Colonic mucosa (tissue), 4 donors: ENCODE data around the gene CFAP46. TPM values are rescaled to one million over a fixed set of nuclear protein-coding genes. Genes with fewer than 3 reads are reported as not detected.
A peak's percentile ranks its signal among the peaks of the same experiment; 100 is the strongest.

Experiments used
- DNase-seq: peaks from one replicate; pipeline ENCODE4 v3.0.0-alpha.2; 2020
- H3K27ac ChIP-seq: fragments of 200-600 bp; one replicate; pipeline ENCODE4 v1.8.0; 2021
- H3K27me3 ChIP-seq: fragments of 200-600 bp; one replicate; pipeline ENCODE4 v1.8.0; 2021
- H3K36me3 ChIP-seq: fragments of 200-600 bp; one replicate; pipeline ENCODE4 v1.8.0; 2021
- H3K4me1 ChIP-seq: fragments of 200-600 bp; one replicate; pipeline ENCODE4 v1.8.0; 2021; ENCODE audit warnings: mild to moderate bottlenecking
- H3K4me3 ChIP-seq: fragments of 200-600 bp; one replicate; pipeline ENCODE4 v1.8.0; 2021
- H3K9ac ChIP-seq, 2 donors: one replicate each; pipeline ENCODE4 v1.7.0; 2013; ENCODE audit warnings: control low read depth in 2 of 2, low read depth in 2 of 2, low read length in 2 of 2
- H3K9me3 ChIP-seq: fragments of 200-600 bp; one replicate; pipeline ENCODE4 v1.8.0; 2021
- intact Hi-C: fragments of 100-400 bp; cut with DNase I; formaldehyde crosslinking; loops from one replicate; pipeline ENCODE4 v1.14.1; 2022
- total RNA-seq, 2 donors: library from RNA; stranded (reverse); fragmentation: NEBNext Ultra II Directional in 1 of 2; extraction: Animal tissue kit (Norgen Biotek cat#: 25700) in 1 of 2; gene quantifications; one replicate each; pipeline ENCODE4 v1.2.1, GENCODE V29; 2021
- TF ChIP-seq, protein P1 (sequence below): fragments of 200-600 bp; IDR thresholded peaks from one replicate; pipeline ENCODE4 v1.8.0; 2022; ENCODE audit warnings: antibody characterized with exemption, mild to moderate bottlenecking
- donor health status: healthy.
- donor health status: DM: no; HTN: no; CAD: no.
- donor health status: DM: no; HTN: no; CAD: no.

Gene CFAP46
- total RNA-seq, 2 donors from 2014 or later: 0.13 TPM; not detected in 1

DNA sequence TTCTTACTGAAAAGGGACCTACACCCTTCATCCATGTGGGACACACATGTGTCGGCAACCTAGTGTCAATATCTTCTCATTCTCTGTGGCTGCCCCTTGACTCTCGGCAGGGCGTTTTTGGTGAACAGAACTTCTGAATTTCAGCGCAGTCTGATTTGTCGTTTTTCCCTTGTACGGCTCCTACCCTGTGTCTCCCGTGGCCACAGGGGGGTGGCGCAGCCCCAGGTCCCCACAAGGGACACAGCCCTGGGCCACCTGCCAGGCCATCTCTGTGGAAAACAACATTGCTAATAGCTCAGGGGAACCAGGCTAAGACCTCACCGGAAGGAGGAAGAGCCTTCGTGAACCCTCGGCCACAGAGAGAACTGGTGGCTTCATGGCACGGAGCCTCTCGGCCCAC is 103.3 kb downstream of the CFAP46 start:
- no peaks in the 10 kb centered on the region for H3K36me3 ChIP-seq
- H3K27ac ChIP-seq: no peak overlapping the region
- no peak overlapping the region for H3K9ac ChIP-seq
- DNase-seq: no peak
- peaks cover 10% of the 10 kb centered on the region for H3K27me3 ChIP-seq
- H3K4me3 ChIP-seq: no peak overlapping the region
- TF ChIP-seq, protein P1, sequence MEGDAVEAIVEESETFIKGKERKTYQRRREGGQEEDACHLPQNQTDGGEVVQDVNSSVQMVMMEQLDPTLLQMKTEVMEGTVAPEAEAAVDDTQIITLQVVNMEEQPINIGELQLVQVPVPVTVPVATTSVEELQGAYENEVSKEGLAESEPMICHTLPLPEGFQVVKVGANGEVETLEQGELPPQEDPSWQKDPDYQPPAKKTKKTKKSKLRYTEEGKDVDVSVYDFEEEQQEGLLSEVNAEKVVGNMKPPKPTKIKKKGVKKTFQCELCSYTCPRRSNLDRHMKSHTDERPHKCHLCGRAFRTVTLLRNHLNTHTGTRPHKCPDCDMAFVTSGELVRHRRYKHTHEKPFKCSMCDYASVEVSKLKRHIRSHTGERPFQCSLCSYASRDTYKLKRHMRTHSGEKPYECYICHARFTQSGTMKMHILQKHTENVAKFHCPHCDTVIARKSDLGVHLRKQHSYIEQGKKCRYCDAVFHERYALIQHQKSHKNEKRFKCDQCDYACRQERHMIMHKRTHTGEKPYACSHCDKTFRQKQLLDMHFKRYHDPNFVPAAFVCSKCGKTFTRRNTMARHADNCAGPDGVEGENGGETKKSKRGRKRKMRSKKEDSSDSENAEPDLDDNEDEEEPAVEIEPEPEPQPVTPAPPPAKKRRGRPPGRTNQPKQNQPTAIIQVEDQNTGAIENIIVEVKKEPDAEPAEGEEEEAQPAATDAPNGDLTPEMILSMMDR: no peak
- intact Hi-C loops: loop anchor here (5.0 kb wide), 1 partner anchor 283 kb away; no protein-coding TSS in a partner anchor
- H3K4me1 ChIP-seq: no peaks in the 10 kb centered on the region
- no peaks in the 10 kb centered on the region for H3K9me3 ChIP-seq

DNA sequence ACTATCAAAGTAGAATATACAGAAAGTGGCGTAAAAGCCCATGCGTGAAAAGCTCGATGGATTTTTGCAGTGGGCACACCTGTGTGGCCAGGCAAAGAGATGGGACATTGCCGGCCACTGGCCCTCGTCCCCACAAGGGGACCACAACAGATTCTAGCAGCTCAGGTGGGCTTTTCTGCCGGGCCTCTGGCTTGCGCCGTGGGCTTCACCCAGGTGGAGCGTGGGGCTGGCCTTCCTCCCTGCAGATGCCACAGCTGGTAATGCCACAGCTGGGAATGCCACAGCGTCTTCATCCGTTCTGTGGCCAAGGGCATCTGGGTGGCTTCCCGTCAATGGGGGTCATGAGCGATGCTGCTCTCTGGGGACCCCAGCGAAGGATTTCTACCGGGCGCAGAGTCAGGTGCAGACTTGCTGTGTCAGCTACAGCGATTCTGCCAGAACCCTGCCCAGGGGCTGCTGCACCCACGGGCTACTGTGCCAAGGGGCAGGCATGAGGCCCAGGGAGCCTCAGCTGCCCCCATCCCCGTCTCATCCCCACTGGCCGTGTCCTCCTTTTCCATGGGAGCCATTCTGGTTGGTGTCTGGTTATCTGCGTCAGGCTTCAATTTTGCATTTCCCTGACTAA is 103.9 kb downstream of the CFAP46 start:
- H3K27me3 ChIP-seq: peaks cover 10% of the 10 kb centered on the region
- H3K4me1 ChIP-seq: no peaks in the 10 kb centered on the region
- no peaks in the 10 kb centered on the region for H3K36me3 ChIP-seq
- intact Hi-C loops: loop anchor here (5.0 kb wide), 1 partner anchor 284 kb away; no protein-coding TSS in a partner anchor
- H3K9ac ChIP-seq: no peak overlapping the region
- no peak overlapping the region for H3K4me3 ChIP-seq
- TF ChIP-seq, protein P1: no peak
- H3K9me3 ChIP-seq: no peaks in the 10 kb centered on the region
- no peak for DNase-seq
- no peak overlapping the region for H3K27ac ChIP-seq

DNA sequence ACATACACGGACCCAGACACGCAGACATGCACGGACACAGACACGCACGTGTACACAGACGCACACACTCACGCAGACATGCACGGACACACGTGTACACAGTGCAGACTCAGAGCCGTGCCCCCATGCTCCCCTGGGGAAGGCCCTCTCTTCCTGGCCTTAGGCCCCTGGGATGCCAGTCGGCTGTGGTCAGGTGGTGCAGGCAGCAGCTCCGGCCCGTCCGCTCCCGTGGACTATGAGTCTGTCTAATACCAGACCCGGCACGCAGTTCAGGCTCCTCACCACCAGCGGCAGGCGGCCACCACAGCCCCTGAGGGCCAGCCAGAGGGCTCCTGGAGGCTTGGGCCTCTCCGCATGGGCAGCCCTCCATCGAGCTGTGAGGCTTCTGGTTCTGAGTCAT is 104.5 kb downstream of the CFAP46 start:
- Histone ChIP-seq H3K27ac (no peak overlapping the region), H3K36me3 (no peaks in the 10 kb centered on the region), H3K27me3 (peaks cover 10% of the 10 kb centered on the region), H3K9me3 (no peaks in the 10 kb centered on the region), H3K4me1 (no peaks in the 10 kb centered on the region), H3K9ac (no peak overlapping the region), H3K4me3 (no peak overlapping the region)
- no peak for DNase-seq
- TF ChIP-seq, protein P1: no peak
- intact Hi-C loops: loop anchor here (5.0 kb wide), 1 partner anchor 284 kb away; no protein-coding TSS in a partner anchor

DNA sequence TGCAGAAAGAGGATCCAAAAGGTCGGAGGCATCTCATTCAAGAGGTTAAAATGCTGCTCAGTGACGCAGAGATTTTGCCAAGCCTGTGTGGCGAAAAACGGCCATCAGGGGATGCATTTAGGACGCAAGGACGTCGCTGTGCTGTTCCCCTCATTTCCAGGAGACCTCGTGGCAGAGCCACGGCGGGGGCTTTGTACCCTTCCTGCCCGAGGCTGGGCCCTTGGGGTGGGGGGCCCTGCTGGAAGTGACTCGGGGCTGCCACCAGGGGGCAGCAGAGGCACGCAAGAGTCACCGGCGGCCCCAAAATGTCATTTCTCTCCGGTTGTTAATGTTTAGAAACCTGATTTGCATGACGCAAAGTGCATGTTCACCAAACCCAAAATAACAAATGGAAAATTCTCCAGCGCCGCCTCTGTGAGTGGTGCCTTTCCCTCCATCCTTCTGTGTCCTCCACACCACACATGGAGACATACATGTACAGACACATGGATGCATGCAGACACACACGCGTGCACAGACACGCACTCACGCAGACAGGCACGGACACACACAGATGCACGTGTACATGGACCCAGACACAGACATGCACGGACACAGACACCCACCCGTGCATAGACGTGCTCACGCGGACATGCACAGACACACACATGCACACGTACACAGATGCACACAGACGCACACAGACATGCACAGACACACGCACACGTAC is 105.4 kb downstream of the CFAP46 start:
- peaks cover 10% of the 10 kb centered on the region for H3K27me3 ChIP-seq
- no peaks in the 10 kb centered on the region for H3K36me3 ChIP-seq
- intact Hi-C loops: loop anchor here (5.0 kb wide), 1 partner anchor 285 kb away; no protein-coding TSS in a partner anchor
- H3K9ac ChIP-seq: no peak overlapping the region
- no peak overlapping the region for H3K4me3 ChIP-seq
- TF ChIP-seq, protein P1: peak; percentile 96
- no peaks in the 10 kb centered on the region for H3K4me1 ChIP-seq
- DNase-seq: no peak
- no peak overlapping the region for H3K27ac ChIP-seq
- no peaks in the 10 kb centered on the region for H3K9me3 ChIP-seq

DNA sequence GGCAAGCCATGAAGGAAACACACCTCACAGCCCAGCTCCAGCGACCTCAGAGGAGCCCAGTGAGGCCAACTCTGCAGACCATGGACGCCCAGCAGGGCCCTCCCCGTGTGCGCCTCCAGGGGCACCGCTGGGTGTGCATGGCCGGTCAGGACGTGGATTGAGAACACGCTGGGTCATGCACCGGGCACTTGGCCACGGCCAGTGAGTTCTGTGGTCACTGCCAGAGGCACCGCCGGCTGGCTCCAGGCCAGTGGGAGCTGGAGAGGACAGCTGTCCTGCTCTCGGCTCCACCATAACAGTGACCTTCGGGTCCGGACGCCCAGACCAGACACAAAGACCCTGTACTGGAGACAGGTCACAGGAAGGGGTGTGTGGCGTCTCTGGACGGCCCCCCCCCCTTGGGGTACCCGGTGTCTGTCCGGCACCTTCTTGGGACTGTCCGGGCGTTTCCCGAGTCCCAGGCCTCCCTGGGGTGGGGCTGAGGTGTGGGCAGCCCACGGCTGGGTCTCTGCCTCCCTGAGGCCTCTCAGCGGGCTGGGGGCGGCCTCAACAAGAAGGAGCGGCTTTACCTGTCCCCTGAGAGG is 106.0 kb downstream of the CFAP46 start:
- TF ChIP-seq, protein P1: no peak
- intact Hi-C loops: loop anchor here (5.0 kb wide), 1 partner anchor 286 kb away; no protein-coding TSS in a partner anchor
- DNase-seq: no peak
- no peak overlapping the region for H3K9ac ChIP-seq
- no peaks in the 10 kb centered on the region for H3K4me1 ChIP-seq
- no peaks in the 10 kb centered on the region for H3K9me3 ChIP-seq
- H3K4me3 ChIP-seq: no peak overlapping the region
- H3K27me3 ChIP-seq: peaks cover 10% of the 10 kb centered on the region
- no peak overlapping the region for H3K27ac ChIP-seq
- no peaks in the 10 kb centered on the region for H3K36me3 ChIP-seq
